IPS DF 6.9 (cell line): ENCODE measurements around the gene RFLNA.

Experiments used
- DNase-seq: peaks from one replicate; pipeline ENCODE4 v3.0.0-alpha.2; 2013; ENCODE audit warnings: low read depth, low spot score
- H3K27ac ChIP-seq: one replicate; pipeline ENCODE4 v1.5.1; 2013; ENCODE audit warnings: low read length, control low read depth
- H3K27me3 ChIP-seq: 2 replicates; pipeline ENCODE4 v1.6.1; 2013; ENCODE audit warnings: mild to moderate bottlenecking, low read length; ENCODE audit not compliant: control insufficient read depth, insufficient read depth
- H3K36me3 ChIP-seq: 2 replicates; pipeline ENCODE4 v1.6.1; 2013; ENCODE audit warnings: low read length; ENCODE audit not compliant: control insufficient read depth, insufficient read depth
- H3K4me1 ChIP-seq: 2 replicates; pipeline ENCODE4 v1.6.1; 2013; ENCODE audit warnings: low read length; ENCODE audit not compliant: control insufficient read depth, insufficient read depth
- H3K4me3 ChIP-seq: 2 replicates; pipeline ENCODE4 v1.5.1; 2013; ENCODE audit warnings: mild to moderate bottlenecking, low read length
- H3K9me3 ChIP-seq: 2 replicates; pipeline ENCODE4 v1.6.1; 2013; ENCODE audit warnings: low read length, inconsistent platforms; ENCODE audit not compliant: control insufficient read depth, insufficient read depth
- WGBS: extraction: QIAGEN DNeasy Blood & Tissue Kit; methylation state at CpG from one replicate; pipeline ENCODE4 v1.1.7; 2013; ENCODE audit warnings: mixed read lengths, missing lambda C conversion rate; ENCODE audit not compliant: insufficient read length, insufficient coverage; 5-methylcytosine and 5-hydroxymethylcytosine counted together

RFLNA gene, protein sequence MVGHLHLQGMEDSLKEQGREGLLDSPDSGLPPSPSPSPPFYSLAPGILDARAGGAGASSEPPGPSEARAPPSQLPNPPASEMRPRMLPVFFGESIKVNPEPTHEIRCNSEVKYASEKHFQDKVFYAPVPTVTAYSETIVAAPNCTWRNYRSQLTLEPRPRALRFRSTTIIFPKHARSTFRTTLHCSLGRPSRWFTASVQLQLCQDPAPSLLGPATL

DNA sequence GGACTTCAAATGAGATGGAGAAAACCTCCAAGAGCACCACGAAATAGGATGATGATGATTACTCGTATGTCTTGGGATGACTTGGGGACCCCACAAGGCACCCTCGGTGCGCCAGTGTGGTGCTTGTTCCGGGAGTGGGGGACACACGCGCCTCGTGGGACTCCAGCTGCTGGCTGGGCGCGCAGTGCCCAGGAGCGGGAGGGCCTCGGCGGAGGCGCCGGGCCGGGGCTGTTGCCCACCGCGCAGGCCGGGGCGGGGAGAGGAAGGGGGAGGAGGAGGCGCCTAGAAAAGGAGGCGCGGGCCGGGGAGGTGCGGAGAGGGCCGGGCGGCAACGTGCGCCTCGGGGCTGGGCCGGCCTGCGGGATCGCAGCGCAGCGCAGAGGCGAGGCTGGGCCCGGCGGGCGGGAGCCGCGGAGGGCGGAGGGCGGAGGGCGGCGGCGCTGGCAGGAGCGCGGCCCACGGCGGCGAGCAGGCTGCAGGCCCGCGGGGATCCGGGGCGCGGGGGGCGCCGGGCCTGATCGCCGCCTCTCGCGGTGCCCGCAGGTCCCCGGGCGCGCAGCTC is at the start of gene RFLNA:
RFLNA (plus strand) TSS at position 314 of the 562 bp plus-strand sequence. CDS start 337 bp downstream, outside the sequence.
- WGBS: no CpG with 5 or more reads among the region's 66 CpGs
- Histone ChIP-seq H3K4me1 (peaks cover 4% of the 10 kb centered on the region; the same call in 1 of the 2 replicates), H3K27ac (no peak within 1 kb of the TSS), H3K4me3 (peak within 1 kb of the TSS; percentile 17; the same call in 1 of the 2 replicates), H3K36me3 (no peaks in the 10 kb centered on the region), H3K9me3 (no peaks in the 10 kb centered on the region), H3K27me3 (no peaks in the 10 kb centered on the region; the same call in 1 of the 2 replicates)
- DNase-seq: no peak

DNA sequence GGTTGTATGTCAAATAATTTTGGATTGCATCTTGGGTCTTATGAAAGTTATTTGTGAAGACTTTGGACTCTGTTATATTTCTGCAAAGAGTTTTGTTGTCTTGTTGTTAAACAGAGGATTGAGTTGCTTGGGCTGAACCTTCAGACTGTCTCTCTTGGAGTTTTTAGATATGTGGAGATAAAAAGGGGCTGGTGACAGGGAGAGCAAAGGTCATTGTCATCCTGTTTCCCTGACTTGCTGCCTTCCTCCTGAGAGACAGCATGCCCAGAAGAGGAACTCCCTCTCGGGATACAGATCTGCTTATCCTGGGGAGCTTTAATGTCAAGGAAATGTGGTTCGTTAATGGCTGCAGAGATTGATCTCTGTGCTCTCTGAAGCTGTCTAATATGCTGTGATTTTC is 47.6 kb upstream of the RFLNA start:
- Histone ChIP-seq H3K4me3 (no peak overlapping the region), H3K27me3 (no peaks in the 10 kb centered on the region), H3K9me3 (no peaks in the 10 kb centered on the region), H3K36me3 (no peaks in the 10 kb centered on the region), H3K4me1 (no peaks in the 10 kb centered on the region), H3K27ac (no peak overlapping the region)
- no CpG with 5 or more reads among the region's 2 CpGs for WGBS
- DNase-seq: no peak

GRCh38 chr12:124248941-124249825 is 45.7 kb upstream of the RFLNA start:
- no peaks in the 10 kb centered on the region; the same call in 1 of the 2 replicates for H3K4me1 ChIP-seq
- H3K27me3 ChIP-seq: no peaks in the 10 kb centered on the region
- no peak overlapping the region for H3K4me3 ChIP-seq
- no peaks in the 10 kb centered on the region for H3K36me3 ChIP-seq
- no peaks in the 10 kb centered on the region for H3K9me3 ChIP-seq
- WGBS: no CpG with 5 or more reads among the region's 20 CpGs
- H3K27ac ChIP-seq: no peak overlapping the region
- DNase-seq: no peak

DNA sequence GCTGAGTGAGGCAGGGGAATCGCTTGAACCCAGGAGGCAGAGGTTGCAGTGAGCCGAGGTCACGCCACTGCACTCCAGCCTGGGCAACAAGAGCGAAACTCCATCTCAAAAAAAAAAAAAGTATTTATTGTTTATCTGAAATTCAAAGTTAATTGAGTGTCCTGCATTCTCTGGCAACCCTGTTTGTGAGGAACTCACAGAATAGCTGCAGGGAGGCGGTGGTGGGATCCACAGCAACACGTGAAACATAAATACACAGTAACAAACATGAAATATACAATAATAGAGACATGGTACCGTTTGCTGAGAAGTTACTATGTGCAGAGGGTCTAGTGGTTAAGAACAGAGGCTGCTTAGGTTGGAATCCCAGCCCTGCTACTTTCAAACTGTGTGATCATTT is 43.7 kb upstream of the RFLNA start:
- Histone ChIP-seq H3K4me1 (no peaks in the 10 kb centered on the region; the same call in 1 of the 2 replicates), H3K4me3 (no peak overlapping the region), H3K27me3 (no peaks in the 10 kb centered on the region), H3K36me3 (no peaks in the 10 kb centered on the region), H3K27ac (no peak overlapping the region), H3K9me3 (no peaks in the 10 kb centered on the region)
- WGBS: no CpG with 5 or more reads among the region's 7 CpGs
- DNase-seq: no peak

- Histone ChIP-seq H3K4me1 (no peaks in the 10 kb centered on the region; the same call in 1 of the 2 replicates), H3K27ac (no peak overlapping the region), H3K27me3 (no peaks in the 10 kb centered on the region), H3K9me3 (no peaks in the 10 kb centered on the region), H3K4me3 (no peak overlapping the region), H3K36me3 (no peaks in the 10 kb centered on the region)
- WGBS: no CpG with 5 or more reads among the region's 6 CpGs
- no peak for DNase-seq
Measured at GRCh38 chr12:124252964-124253363, 41.9 kb upstream of the RFLNA start.

- WGBS: no CpG with 5 or more reads among the region's 10 CpGs
Measured at GRCh38 chr12:124254126-124254525, 40.8 kb upstream of the RFLNA start.

GRCh38 chr12:124259154-124260066 is 35.5 kb upstream of the RFLNA start:
- H3K27ac ChIP-seq: no peak overlapping the region
- no peaks in the 10 kb centered on the region for H3K27me3 ChIP-seq
- H3K36me3 ChIP-seq: no peaks in the 10 kb centered on the region
- no CpG with 5 or more reads among the region's 23 CpGs for WGBS
- no peak overlapping the region for H3K4me3 ChIP-seq
- no peak for DNase-seq
- no peaks in the 10 kb centered on the region for H3K9me3 ChIP-seq
- no peaks in the 10 kb centered on the region for H3K4me1 ChIP-seq

More at GRCh38 chr12:124254126-124254525, 40.8 kb upstream of the RFLNA start:
- Histone ChIP-seq H3K27me3 (no peaks in the 10 kb centered on the region), H3K27ac (no peak overlapping the region), H3K4me1 (no peaks in the 10 kb centered on the region; the same call in 1 of the 2 replicates), H3K9me3 (no peaks in the 10 kb centered on the region), H3K36me3 (no peaks in the 10 kb centered on the region), H3K4me3 (no peak overlapping the region)
- DNase-seq: no peak

GRCh38 chr12:124261885-124262284 is 33.0 kb upstream of the RFLNA start:
- H3K4me3 ChIP-seq: no peak overlapping the region
- no peak for DNase-seq
- H3K36me3 ChIP-seq: no peaks in the 10 kb centered on the region
- no CpG with 5 or more reads among the region's 12 CpGs for WGBS
- H3K4me1 ChIP-seq: no peaks in the 10 kb centered on the region
- H3K9me3 ChIP-seq: no peaks in the 10 kb centered on the region
- no peaks in the 10 kb centered on the region for H3K27me3 ChIP-seq
- H3K27ac ChIP-seq: no peak overlapping the region

- Histone ChIP-seq H3K4me3 (no peak overlapping the region), H3K27me3 (no peaks in the 10 kb centered on the region), H3K9me3 (no peaks in the 10 kb centered on the region), H3K36me3 (no peaks in the 10 kb centered on the region), H3K27ac (no peak overlapping the region), H3K4me1 (no peaks in the 10 kb centered on the region)
- no CpG with 5 or more reads among the region's 10 CpGs for WGBS
- no peak for DNase-seq
Measured at GRCh38 chr12:124264089-124264795, 30.7 kb upstream of the RFLNA start.
